ENCODE measurements around the gene SLC9A3. TPM values are rescaled to one million over a fixed set of nuclear protein-coding genes. Genes with fewer than 3 reads are reported as not detected.

SLC9A3 gene
- polyA plus RNA-seq, 3 donors: 0.31 to 0.42 (median 0.36) TPM

GRCh38 chr5:484556-484955 is 39.7 kb downstream of the SLC9A3 start:
- Histone ChIP-seq H3K27me3 (ENCODE audit: control insufficient read depth in 2 of 2, insufficient read depth in 2 of 2, low read length in 2 of 2) (peaks cover 3 to 28% of the 10 kb centered on the region in 2 donors), H3K27ac (ENCODE audit: low read depth in 1 of 2, low read length in 2 of 2) (no peak overlapping the region), H3K9ac (ENCODE audit: insufficient read depth, low read length, poor library complexity, severe bottlenecking) (no peak overlapping the region)

DNA sequence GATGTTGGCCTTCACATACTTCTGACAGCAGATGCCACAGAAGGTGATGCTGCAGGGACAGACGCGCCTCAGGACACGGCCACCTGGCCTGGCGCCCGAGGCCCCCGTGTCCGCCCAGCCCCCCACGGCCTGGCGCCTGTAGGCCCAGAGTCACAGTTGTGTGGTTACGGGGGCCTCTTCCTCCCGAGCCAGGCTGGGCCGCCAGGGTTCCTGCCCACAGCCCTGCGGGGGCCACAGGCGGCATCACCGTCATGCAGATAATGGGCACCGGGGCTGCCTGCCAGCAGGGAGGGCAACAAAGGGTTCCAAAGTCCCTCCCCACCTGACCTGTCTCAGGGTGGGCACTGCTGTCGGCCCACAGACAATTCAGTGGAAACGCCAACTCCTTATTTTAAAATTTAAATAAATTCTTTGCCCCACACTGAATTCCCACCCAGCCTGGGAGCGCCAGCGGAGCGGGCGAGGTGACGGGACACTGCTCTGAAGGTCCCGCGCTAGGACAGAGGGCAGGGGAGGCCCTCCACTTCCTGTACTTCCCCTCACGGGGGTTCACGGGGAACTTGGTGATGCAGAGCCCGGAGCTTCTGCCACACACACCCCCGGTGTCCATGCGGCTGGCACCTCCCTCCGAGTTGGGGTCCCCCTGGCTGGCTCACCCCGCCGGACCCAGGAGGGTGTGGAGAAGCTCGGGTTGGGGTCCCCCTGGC is 40.7 kb downstream of the SLC9A3 start:
- intact Hi-C loops (cut with micrococcal nuclease): no loop called here
- Mint-ChIP-seq H3K36me3 (no peaks in the 10 kb centered on the region), H3K27ac (no peak overlapping the region), H3K27me3 (ENCODE audit: low read depth in 3 of 3) (peaks cover 12 to 62% (median 18%) of the 10 kb centered on the region in 3 donors), H3K9me3 (peaks cover 2 to 16% (median 9%) of the 10 kb centered on the region in 7 donors), H3K4me3 (no peak overlapping the region), H3K4me1 (peaks cover 14% of the 10 kb centered on the region)
- peak in 1 of 3 donors; percentile 43 for DNase-seq
- no peak overlapping the region for H2AFZ ChIP-seq (ENCODE audit: insufficient read depth, low read depth, low read length, poor library complexity, severe bottlenecking)
- H3K4me2 ChIP-seq (replicated peaks; ENCODE audit: extremely low read depth, low read length, poor library complexity, severe bottlenecking): no peak overlapping the region
- TF ChIP-seq, protein P1, sequence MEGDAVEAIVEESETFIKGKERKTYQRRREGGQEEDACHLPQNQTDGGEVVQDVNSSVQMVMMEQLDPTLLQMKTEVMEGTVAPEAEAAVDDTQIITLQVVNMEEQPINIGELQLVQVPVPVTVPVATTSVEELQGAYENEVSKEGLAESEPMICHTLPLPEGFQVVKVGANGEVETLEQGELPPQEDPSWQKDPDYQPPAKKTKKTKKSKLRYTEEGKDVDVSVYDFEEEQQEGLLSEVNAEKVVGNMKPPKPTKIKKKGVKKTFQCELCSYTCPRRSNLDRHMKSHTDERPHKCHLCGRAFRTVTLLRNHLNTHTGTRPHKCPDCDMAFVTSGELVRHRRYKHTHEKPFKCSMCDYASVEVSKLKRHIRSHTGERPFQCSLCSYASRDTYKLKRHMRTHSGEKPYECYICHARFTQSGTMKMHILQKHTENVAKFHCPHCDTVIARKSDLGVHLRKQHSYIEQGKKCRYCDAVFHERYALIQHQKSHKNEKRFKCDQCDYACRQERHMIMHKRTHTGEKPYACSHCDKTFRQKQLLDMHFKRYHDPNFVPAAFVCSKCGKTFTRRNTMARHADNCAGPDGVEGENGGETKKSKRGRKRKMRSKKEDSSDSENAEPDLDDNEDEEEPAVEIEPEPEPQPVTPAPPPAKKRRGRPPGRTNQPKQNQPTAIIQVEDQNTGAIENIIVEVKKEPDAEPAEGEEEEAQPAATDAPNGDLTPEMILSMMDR (IDR thresholded peaks at IDR 0.05): no peak
- H3K36me3 ChIP-seq (replicated peaks in 1 of 2; ENCODE audit: control insufficient read depth in 1 of 2, insufficient read depth in 2 of 2, low read length in 2 of 2): no peaks in the 10 kb centered on the region
- no peak overlapping the region for H3K9ac ChIP-seq (ENCODE audit: insufficient read depth, low read length, poor library complexity, severe bottlenecking)
- H3K79me2 ChIP-seq (ENCODE audit: insufficient read depth, low read length): no peaks in the 10 kb centered on the region
- peaks cover 3 to 28% of the 10 kb centered on the region in 2 donors for H3K27me3 ChIP-seq (ENCODE audit: control insufficient read depth in 2 of 2, insufficient read depth in 2 of 2, low read length in 2 of 2)
- H3K4me1 ChIP-seq (ENCODE audit: control insufficient read depth in 1 of 2, insufficient read depth in 2 of 2, low read length in 2 of 2): peaks cover 2 to 12% of the 10 kb centered on the region in 2 donors
- 8% methylated on average over 26 of the region's 34 CpGs for WGBS (ENCODE audit: insufficient coverage)
- H3K4me3 ChIP-seq (replicated peaks in 1 of 3; ENCODE audit: low read depth in 2 of 3, low read length in 3 of 3): no peak overlapping the region
- no peak overlapping the region for H3K27ac ChIP-seq (ENCODE audit: low read depth in 1 of 2, low read length in 2 of 2)
- no peaks in the 10 kb centered on the region for H3K9me3 ChIP-seq (replicated peaks in 1 of 2; ENCODE audit: control insufficient read depth in 1 of 2, insufficient read depth in 1 of 2, low read length in 2 of 2)
- no peaks in the 10 kb centered on the region for H4K20me1 ChIP-seq (ENCODE audit: insufficient read depth, low read length)

More at GRCh38 chr5:484556-484955, 39.7 kb downstream of the SLC9A3 start:
- Histone ChIP-seq H3K4me3 (replicated peaks in 1 of 3; ENCODE audit: low read depth in 2 of 3, low read length in 3 of 3) (no peak overlapping the region), H3K4me1 (ENCODE audit: control insufficient read depth in 1 of 2, insufficient read depth in 2 of 2, low read length in 2 of 2) (peaks cover 2 to 12% of the 10 kb centered on the region in 2 donors), H3K9me3 (replicated peaks in 1 of 2; ENCODE audit: control insufficient read depth in 1 of 2, insufficient read depth in 1 of 2, low read length in 2 of 2) (no peaks in the 10 kb centered on the region), H3K36me3 (replicated peaks in 1 of 2; ENCODE audit: control insufficient read depth in 1 of 2, insufficient read depth in 2 of 2, low read length in 2 of 2) (no peaks in the 10 kb centered on the region), H3K4me2 (replicated peaks; ENCODE audit: extremely low read depth, low read length, poor library complexity, severe bottlenecking) (no peak overlapping the region), H2AFZ (ENCODE audit: insufficient read depth, low read depth, low read length, poor library complexity, severe bottlenecking) (no peak overlapping the region), H3K79me2 (ENCODE audit: insufficient read depth, low read length) (no peaks in the 10 kb centered on the region), H4K20me1 (ENCODE audit: insufficient read depth, low read length) (no peaks in the 10 kb centered on the region)
- Mint-ChIP-seq H3K4me1 (peaks cover 14% of the 10 kb centered on the region), H3K4me3 (peak overlapping the region in 1 of 2 donors; percentile 53), H3K9me3 (peaks cover 2 to 16% (median 9%) of the 10 kb centered on the region in 7 donors), H3K27ac (no peak overlapping the region), H3K27me3 (ENCODE audit: low read depth in 3 of 3) (peaks cover 10 to 55% (median 16%) of the 10 kb centered on the region in 3 donors), H3K36me3 (no peaks in the 10 kb centered on the region)
- DNase-seq: no peak
- intact Hi-C loops (cut with micrococcal nuclease): no loop called here
- WGBS (ENCODE audit: insufficient coverage): 97% methylated on average over 17 of the region's 24 CpGs
- TF ChIP-seq, protein P1 (IDR thresholded peaks at IDR 0.05): no peak
